Left cardiac atrium (tissue), 4 donors: Measurements from ENCODE around the gene GRIPAP1. TPM values are rescaled to one million over a fixed set of nuclear protein-coding genes. Genes with fewer than 3 reads are reported as not detected.

Source experiments
- ATAC-seq, 2 donors: fragments of 200-7000 bp; cut with Tn5 transposase; one replicate each; pipeline ENCODE4 v1.9.1; 2020; ENCODE audit warnings: mild to moderate bottlenecking in 2 of 2, moderate library complexity in 2 of 2
- DNase-seq: peaks from one replicate; pipeline ENCODE4 v3.0.0-alpha.2; 2020
- intact Hi-C, 2 donors: fragments of 100-400 bp; cut with DNase I; formaldehyde crosslinking; loops; one replicate each; pipeline versions ENCODE4 v1.14.1 to v1.15.1; 2022 to 2023
- long read RNA-seq: library from polyadenylated mRNA; unstranded; transcript quantifications from one replicate; pipeline ENCODE4 v2.0.0, GENCODE V29; 2021
- total RNA-seq, 2 donors: library from RNA; stranded (reverse); fragmentation: NEBNext Ultra II Directional; extraction: Animal tissue kit (Norgen Biotek cat#: 25700); gene quantifications; one replicate each; pipeline ENCODE4 v1.2.1, GENCODE V29; 2021
- donor health status: DM: no; HTN: yes; CAD: no.
- donor health status: DM: no; HTN: yes; CAD: no; lungs with severe emphysema.
- donor health status: DM: yes; HTN: yes; CAD: no.
- donor health status: Dilated cardiomyopathy.

The GRIPAP1 gene, protein sequence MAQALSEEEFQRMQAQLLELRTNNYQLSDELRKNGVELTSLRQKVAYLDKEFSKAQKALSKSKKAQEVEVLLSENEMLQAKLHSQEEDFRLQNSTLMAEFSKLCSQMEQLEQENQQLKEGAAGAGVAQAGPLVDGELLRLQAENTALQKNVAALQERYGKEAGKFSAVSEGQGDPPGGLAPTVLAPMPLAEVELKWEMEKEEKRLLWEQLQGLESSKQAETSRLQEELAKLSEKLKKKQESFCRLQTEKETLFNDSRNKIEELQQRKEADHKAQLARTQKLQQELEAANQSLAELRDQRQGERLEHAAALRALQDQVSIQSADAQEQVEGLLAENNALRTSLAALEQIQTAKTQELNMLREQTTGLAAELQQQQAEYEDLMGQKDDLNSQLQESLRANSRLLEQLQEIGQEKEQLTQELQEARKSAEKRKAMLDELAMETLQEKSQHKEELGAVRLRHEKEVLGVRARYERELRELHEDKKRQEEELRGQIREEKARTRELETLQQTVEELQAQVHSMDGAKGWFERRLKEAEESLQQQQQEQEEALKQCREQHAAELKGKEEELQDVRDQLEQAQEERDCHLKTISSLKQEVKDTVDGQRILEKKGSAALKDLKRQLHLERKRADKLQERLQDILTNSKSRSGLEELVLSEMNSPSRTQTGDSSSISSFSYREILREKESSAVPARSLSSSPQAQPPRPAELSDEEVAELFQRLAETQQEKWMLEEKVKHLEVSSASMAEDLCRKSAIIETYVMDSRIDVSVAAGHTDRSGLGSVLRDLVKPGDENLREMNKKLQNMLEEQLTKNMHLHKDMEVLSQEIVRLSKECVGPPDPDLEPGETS
- 10 to 100 TPM; 23.7 to 25.4 TPM for total RNA-seq
- long read RNA-seq, transcript GRIPAP1-201 (26 exons, 3,031 nt): major isoform, 15 of 37 reads
- long read RNA-seq, partial matches to known transcripts: 8 of 37 reads
- long read RNA-seq, other reads (novel, unspliced or antisense): 14 of 37 reads

DNA sequence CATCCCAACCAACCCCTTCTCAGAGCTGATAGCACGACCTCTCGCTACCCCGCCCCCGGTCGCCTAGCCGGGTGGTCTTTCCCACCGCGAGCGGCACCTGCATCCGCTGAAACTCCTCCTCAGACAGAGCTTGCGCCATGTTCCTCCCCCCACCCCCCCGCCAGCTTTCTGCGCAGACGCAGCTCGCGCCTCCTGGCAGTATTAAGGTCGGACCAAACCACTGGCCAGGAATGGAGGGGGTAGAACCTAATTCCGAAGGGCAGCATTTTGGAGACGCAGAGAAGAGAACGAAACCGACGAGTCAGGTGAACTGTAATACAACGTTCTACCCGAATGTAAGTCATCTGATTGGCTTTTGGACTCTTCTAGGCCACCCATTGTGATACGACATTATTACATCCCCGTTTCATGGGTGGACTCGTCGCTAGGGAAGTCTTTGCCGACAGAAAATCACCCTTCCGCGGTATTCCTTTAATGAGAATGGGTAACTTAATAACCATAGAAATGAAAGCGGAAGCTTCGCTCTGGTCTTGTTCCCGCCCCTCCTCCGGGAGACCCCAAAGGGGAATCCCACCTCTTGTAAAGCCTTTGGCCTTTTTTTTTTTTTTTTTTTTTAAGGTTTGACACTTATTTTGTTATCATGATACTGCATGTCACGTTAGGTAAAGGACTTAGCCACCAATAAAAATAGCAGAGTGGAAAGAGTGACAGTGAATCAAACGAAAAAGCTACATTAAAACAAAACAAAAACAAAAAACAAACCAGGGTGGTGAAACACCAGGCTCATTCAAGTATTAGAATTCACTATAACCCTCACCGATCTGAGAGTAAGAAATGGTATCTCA, at the start of gene GRIPAP1:
Gene GRIPAP1, minus strand, starts transcription at position 174 of the 845 bp plus-strand sequence. Its CDS starts 35 bp downstream, at position 139.
- ATAC-seq: peak; percentile 95
- peak; percentile 72 for DNase-seq
- intact Hi-C loops: no loop called here

DNA sequence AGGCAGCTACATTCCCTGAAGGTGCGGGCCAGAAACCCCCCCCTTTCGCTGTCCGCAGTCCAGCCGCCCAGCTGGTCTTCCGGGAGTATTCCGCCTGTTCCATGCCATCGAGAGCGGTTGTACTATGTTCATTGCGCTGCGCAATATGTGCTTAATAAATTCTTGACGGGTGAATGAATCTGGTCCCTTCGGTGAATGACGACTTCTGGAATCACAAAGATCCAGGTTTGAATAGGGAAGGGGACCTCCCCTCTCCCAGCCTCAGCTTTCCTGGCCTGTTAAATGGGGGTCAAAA, 41.9 kb upstream of the GRIPAP1 start:
- no peak for ATAC-seq

DNA sequence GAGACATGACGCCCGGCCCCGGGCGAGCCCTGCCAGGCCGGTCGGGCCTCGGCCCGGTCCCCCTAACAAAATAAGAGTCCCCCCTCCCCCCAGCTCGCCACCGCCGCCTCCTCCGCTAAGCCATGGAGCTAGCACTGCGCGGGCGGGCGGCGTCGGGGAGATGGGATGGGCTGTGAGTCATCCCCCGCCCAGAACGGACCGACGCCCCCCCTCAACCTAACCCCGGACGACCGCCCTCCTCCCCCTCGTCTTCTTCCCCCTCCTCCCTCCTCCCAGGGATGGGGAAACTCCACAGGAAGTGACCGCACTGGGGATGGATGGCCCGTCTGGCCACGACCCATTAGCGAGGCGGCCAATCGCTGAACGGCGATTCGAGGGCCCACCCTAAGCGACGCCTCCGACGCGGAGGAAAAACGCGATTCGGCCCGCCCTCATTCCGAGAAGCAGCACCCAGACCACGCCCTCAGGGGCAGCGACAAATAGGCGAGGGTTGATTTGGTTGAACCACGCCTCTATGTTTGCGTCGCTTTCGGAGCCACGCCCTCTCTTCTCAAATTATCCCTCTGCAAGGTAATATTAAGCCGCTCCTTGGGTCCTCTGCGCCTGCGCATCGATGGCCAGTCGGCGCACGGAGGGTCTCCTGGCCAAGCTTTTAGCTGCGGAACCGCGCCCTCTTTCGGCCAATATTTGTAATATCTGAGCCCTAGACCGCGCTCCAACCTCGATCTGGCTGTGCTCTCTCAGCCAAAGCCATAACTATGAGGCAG, 41.3 kb upstream of the GRIPAP1 start, which contains the start of gene TFE3:
Gene TFE3, minus strand, starts transcription at position 138 of the 767 bp plus-strand sequence. Its CDS starts 131 bp downstream, at position 7.
- intact Hi-C loops: loop anchor here in 1 of 2 donors (5.0 kb wide), 2 partner anchors 71 to 146 kb away; partner anchors contain the start of genes KCND1, PQBP1 and TIMM17B
- ATAC-seq (peak; percentile 93), DNase-seq (peak; percentile 98)

More for the DNA sequence above, 41.9 kb upstream of the GRIPAP1 start:
- intact Hi-C loops: loop anchor here in 1 of 2 donors (5.0 kb wide), 2 partner anchors 72 to 147 kb away; partner anchors contain the start of genes KCND1, PQBP1 and TIMM17B
- DNase-seq: no peak

DNA sequence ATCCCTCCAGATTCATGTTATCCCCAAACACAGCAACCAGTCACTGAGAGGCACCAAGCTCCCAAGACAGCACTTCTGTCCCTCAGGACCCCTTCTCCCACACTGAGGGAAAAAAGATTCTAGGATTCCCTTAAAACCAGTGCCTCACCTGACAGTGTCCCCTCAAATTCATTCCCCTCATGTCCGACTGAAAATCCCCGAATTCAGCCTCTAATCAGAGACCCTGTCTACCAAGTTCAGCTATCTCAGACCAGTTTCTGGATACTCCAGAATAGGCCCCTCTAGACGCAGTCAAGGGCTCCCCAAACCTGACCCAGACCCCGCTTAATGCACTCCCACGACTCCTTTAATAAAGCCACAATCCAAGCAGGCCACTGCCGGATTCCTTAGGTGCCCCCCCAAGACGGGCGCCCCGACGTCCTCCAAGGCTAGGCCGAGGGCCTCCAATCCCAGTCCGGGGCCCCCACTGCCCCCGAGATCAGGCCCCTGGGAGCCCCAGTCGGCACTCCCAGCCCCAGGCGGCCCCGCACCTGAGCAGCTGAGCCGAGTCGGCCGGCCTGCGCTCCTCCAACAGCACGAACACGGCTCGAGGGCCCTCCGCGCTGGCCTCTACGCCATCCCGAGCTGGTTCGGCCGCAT, 40.6 kb upstream of the GRIPAP1 start:
- intact Hi-C loops: loop anchor here in 1 of 2 donors (5.0 kb wide), 2 partner anchors 70 to 145 kb away; partner anchors contain the start of genes KCND1, PQBP1 and TIMM17B
- ATAC-seq: peak in 1 of 2 donors; percentile 3
- peak; percentile 34 for DNase-seq

DNA sequence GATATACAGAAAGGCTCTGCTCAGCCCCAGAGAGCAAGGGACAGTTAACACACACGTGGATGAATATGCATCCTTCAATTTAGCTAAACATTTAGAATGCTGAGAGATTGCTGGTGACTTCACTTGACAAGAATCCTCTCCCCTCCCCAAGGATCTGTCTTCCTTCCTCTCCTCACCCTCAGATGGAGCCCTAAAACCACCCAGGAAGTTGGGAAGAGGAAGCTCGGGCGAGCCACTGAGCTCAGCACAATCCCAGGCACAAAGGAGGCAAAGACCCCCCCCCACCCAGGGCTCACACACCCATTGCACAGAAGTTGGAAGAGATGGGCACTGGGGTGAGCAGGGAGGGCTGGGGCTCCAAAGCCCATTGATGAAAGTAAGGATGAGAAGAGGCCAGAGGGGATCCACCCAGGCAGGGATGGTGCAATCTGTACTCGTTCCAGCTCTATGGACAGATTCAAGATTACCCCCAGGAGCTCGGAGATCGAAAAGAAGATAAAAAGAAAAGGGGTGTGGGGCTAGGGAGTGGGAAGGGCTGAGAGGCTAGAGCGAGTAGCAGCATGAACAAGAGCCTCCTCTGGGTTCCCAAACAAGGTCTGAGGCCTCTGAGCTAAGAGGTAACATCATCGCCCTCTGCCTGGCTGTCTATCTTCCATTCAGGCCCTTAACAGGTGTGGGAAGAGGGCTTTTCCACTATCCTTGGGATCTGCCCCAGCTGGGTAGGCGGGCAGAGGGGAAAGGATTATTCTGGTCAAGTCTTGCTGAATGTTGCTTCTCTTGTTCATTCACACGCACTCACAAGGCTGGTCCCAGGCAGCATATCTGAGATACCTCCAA, 39.9 kb upstream of the GRIPAP1 start:
- intact Hi-C loops: loop anchor here in 1 of 2 donors (5.0 kb wide), 2 partner anchors 70 to 145 kb away; partner anchors contain the start of genes KCND1, PQBP1 and TIMM17B
- no peak for DNase-seq
- no peak for ATAC-seq

DNA sequence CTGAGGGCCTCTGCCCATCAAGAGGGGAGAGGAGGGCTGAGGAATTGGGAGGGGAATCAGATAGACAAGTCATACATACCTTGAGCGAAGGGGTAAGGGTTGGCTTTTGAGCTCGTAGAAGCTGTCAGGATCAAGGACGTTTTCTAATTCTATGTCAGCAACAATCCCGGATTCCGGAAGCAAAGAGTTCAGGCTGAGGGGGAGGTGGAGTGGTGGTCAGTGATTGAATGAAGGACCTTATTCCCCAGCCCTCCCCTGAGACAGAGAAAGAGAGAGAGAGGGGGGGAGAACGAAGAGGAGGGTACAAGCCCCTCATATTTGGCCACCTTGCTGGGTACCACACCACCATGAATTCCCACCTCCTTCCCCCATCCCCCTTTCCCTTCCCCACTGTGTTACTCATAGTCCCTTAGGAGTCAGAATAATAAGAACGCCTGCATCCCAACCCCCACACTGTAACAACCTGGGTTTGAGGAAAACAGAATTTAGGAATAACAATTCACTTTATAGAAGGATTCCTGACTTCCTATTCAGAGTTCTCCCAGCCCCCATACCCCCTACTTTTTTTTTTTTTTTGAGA, 38.4 kb upstream of the GRIPAP1 start:
- intact Hi-C loops: loop anchor here in 1 of 2 donors (5.0 kb wide), 2 partner anchors 68 to 143 kb away; partner anchors contain the start of genes KCND1, PQBP1 and TIMM17B
- ATAC-seq (no peak), DNase-seq (no peak)

DNA sequence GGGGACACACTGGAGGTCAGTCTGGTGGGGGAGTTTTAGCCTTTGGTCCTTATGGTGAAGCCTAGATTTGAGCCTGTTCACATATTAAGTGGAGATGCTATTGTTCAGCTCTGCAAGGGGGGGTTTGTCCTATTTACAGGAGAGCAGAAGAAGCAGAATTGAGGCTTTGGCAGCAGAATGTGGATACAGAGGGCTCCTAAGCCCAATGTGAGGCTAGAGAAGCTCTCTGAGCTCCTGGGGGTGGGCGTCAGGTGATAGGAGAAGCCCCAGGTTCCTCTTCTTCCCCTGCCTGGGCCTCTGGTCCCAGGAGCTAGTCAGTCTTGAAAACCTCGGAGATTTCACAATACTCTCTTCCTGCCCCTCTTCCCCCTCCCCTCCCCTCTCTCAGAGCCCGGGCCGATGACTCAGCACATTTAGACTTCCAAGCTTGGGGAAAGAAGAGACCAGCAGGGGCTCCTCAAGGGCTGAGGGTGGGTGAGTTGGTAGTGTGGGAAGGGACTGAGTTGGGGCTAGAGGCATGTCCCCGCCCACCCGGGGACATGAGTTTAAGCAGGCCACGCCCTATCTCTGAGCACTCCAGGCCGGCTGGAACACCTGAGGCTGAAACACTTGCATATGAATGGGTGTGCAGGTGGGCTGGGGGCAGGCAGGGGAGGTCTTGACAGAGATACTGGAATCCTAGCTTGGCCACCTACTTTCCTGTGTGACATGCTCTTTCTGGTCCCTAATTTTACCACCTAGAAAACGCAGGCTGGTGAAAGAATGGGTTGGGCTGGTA, 37.7 kb upstream of the GRIPAP1 start:
- peak; percentile 7 to 28 for ATAC-seq
- peak; percentile 77 for DNase-seq
- intact Hi-C loops: loop anchor here in 1 of 2 donors (5.0 kb wide), 2 partner anchors 67 to 142 kb away; partner anchors contain the start of genes KCND1, PQBP1 and TIMM17B

DNA sequence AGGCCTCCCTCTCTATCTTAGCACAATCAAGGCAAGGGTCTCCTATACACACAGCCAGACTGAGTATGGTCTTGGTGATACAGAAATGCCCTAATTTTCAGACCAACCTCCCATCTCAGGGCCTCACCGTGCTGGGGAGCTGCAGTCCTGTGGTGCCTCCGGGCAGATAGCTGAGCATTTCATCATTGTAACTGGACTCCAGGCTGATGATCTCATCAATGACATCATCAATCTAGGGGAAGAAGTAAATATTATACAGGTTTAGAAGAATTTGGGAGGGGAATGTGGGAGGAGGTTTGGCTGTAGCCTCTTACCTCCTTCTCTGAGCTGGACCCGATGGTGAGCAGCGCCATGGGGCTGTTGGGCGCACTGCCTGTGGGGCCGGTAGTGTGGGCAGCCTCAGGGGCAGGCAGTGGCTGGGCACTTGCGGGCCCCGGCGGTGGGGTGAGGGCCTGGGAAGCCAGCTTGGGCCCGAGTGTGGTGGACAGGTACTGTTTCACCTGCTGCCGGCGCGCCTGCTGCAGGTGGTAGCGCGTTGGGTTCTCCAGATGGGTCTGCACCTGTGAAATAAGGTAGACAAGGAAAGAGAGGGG, 35.9 kb upstream of the GRIPAP1 start:
- DNase-seq: no peak
- intact Hi-C loops: no loop called here
- no peak for ATAC-seq

DNA sequence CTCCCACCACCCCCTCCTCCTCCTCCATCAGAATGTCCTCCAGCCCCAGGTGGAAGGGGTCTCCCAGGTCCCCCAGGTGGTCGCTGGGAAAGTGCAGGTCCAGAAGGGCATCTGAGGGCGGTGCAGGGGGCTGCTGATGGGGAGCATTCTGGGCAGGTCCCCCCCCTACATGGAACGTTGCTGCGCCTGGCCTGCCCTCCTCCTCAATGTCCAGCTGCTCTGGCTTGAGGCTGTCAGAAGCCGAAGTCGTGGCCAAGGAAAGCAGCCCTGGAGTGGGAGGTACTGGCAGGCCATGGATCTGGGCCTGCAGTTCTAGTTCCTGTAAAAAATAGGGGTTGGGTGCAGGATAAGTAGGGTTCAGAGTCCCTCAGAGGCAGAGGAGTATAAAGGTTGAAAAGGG, 28.2 kb upstream of the GRIPAP1 start:
- peak in 1 of 2 donors; percentile 34 for ATAC-seq
- DNase-seq: no peak
- intact Hi-C loops: no loop called here

DNA sequence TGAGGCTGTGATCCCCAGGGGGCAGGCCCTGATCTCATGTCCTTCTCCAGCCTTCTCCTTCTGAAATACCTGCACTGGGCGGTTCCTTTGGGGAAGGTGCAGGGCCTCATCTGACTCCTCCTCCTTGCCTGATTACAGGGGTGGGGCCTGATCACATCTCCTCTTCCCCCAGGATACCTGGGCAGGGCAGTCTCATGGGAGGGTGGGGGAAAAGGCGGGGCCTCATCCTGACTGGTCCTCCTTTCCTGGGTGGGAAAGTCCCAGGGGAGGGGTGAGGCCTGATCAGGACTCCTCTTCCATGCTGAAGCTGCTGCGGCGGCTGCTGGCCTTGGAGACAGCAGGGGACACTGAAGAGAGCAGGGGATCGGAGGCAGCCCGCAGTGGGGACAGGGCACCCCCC, 27.8 kb upstream of the GRIPAP1 start:
- DNase-seq (no peak), ATAC-seq (peak; percentile 14 to 18)
- intact Hi-C loops: no loop called here

DNA sequence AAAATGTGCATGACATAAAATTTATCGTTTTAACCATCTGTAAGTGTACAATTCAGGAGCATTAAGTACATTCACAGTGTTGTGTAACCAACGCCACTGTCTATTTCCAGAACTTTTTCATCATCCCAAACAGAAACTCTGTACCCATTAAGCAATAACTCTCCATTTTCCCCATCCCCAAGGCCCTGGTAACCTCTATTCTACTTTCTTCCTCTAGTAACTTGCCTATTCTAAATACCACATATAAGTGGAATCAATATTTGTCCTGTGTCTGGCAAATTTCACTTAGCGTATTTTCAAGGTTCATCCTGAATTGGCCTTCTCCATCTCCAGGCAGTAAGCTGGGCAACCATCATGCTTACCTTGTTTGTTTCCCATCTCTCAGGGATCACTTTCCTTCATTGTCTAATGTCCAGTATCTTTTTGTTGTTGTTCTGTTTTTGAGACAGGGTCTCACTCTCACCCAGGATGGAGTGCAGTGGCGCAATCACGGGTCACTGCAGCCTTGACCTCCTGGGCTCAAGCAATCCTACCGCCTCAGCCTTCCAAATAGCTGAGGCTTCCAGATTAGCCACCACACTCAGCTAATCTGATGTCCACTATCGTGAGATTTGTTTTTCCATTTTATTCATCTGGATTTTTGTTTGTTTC, 17.7 kb upstream of the GRIPAP1 start:
- intact Hi-C loops: no loop called here
- no peak for DNase-seq
- ATAC-seq: no peak

DNA sequence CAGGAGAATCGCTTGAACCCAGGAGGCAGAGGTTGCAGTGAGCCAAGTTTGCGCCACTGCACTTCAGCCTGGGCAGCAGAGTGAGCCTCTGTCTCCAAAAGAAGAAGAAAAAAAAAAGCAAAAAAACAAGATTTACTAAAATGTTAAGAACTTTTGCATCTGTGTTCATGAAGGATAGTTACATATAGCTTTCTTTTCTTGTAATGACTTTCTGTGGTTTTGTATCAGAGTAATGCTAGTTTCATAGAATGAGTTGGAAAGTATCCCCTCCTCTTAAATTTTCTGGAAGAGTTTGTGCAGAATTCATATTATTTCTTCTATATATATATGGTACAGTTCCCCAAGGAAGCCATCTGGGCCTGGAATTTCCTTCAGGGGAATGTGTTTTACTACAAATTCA, 17.0 kb upstream of the GRIPAP1 start:
- DNase-seq: no peak
- intact Hi-C loops: no loop called here
- no peak for ATAC-seq

DNA sequence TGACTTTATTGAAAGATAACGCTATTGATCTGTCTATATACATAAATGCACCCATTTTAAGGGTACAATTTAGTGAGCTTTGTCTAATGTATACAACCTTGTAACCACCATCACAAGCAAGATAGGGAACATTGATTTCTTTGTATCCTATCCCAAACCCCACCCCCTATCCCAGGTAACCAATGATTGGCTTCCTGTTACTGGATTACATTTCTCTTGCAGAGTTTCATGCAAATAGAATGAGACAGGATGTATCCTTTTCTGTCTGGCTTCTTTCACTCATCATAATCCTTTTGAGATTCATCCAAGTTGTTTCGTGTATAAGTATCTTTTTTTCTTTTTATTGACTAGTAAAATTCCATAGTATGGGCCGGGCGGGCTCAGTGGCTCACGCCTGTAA, 1.6 kb upstream of the GRIPAP1 start:
- DNase-seq (no peak), ATAC-seq (no peak)
- intact Hi-C loops: no loop called here

DNA sequence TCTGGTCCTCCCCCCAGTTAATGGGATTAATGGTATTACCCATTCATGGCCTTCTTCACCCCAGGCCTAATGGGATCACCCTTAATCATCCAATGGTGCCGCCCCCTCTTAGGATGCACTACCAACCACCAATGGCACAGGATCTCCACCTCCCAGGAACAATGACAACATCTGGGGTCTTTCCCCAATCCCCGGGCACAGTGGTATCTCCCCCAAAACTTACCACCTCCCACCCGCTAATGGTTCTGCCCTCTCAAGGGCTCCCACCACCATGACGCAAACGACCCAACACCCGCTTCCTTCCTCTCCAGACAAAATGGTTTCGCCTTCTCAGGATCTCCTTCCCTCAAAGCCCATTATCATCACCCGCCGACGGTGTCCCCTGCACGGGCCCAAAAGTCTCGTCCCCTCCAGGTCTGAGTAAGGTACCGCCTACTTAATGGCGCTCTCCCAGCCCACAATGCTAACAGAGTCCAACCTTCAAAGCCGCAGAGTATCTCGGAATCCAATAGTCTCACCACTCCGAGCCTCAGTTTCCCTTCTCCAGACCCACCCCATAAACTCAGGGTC, 458 bp downstream of the GRIPAP1 start:
- ATAC-seq: peak; percentile 20 to 55
- peak; percentile 32 for DNase-seq
- intact Hi-C loops: no loop called here
